GM21576 (cell line): ENCODE measurements around the gene LEF1.

Experiments
- ATAC-seq: cut with Tn5 transposase; IDR thresholded peaks from one replicate; pipeline ENCODE4 v1.9.1; 2021; ENCODE audit warnings: mild to moderate bottlenecking, moderate library complexity; ENCODE audit not compliant: unreplicated experiment

LEF1 gene

GRCh38 chr4:108114503-108114902 is 54.2 kb downstream of the LEF1 start:
- no peak for ATAC-seq

DNA sequence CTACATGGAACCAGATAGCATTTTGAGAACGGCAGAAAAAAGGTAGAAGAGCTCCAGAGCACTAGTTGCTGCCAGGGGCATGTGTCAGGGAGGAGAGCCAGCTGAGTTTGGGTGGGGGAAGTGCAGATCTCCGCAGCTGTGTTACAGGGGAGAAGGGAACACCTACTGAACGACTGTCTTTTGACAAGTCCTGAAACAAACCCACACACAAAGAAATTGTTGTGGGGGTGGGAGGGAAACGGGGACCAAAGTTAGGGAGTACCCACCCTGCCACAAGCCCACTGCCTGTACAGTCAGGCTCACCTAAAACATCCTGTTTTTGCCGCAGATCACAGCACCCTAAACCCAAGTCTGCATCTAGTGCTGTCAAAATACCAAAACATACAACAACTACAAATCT is 55.5 kb downstream of the LEF1 start:
- ATAC-seq: no peak

DNA sequence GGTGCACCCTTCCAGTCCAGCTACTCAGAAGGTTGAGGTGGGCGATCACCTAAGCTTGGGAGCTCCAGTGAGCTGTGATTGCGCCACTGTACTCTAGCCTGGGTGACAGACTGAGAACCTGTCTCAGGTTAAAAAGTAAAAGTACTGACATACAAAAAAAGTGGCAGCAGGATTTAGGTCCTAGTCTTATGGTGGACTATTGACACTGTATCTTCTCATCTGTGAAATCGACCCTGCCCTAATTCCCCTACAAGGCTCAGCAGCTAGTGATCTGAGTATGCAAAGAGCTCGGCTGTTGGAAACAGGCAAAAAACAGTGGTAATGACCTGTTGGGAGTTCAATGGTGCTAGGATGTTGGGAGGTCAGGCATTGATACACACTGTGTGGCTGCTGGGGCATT is 57.0 kb downstream of the LEF1 start:
- ATAC-seq: no peak

DNA sequence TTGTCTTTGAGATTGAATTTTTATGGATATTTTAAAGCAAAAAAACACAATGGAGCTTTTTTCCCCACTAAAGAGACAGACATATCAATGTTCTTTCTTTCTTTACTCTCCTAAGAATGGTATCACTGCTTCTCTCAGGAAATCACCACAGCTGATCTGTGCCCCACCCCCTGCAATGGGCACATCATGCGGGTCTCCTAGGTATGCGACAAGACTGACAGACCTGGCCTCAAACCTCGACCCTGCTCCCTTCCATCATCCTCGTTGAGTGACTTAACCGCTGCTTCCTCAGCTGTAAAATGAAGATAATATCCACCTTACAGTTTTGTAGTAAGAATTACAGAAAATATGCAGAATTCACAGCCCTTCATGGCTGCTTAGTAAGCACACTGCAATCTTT is 58.3 kb downstream of the LEF1 start:
- peak; percentile 13 for ATAC-seq

DNA sequence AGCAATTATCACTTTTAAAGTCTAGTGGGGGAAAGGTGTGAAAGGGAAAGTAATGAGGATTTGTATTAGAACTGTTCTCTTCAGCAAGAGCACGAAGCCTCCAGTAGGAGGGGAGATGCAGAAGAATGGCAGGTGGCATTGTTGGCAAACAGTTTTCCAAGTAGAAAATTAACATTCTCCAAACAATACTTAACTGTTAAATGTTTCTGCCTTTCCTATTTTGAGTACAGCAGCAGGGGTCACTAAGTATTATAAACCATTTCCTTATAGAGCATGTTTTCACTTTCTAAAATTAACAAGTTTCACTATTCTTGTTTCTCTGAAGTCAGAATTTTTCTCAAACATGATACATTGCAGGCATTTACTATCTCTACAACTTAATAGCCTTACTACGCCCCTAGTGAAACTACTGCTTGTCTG is 58.7 kb downstream of the LEF1 start:
- ATAC-seq: peak; percentile 89

DNA sequence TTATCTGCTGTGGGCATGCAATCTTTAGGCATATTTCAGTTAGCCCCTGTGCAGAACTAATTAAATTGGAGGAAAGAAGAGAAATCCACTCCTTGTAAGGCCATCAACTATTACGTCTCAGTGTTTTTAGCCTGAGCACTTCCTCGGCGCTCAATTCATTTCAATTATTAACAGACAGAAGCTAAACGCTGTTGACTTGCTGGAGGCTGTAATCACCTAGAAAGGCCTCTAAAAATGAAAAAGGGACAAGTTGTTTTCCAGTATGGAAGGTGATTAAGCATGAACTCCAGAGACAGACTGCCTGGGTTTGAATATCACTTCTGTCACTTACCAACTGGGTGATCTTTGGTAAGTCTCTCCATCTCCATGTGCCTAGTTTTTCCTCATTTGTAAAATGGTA is 59.6 kb downstream of the LEF1 start:
- ATAC-seq: no peak

DNA sequence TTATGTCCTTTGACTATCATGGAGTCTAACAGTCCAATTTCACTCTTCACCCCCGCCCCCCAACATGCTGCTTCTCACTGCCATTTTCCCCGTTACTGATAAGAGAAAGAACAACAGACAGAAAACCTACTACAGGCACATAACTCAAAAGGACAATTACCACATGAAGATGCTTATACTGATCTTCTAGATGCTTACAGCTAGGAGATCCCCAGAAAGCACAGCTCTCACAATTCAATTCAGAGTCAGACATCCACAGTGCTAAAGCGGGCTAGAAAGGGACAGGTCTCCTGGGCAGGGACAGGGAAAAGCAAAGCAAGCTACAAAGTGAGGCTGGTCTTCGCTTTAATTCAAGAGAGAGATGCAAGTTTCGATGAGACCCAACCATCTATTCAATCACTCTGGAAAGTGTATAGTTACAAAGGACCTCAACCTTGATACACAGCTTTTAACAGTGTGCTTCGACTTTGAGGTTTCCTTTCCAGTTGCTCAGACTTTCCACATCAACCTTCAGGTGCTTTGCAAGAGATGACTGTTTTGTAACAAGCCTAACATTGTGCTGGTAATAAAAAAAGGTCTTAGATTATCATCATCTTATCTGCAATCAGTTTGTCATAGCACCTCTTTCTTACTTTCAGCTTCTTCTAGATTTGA is 60.9 kb downstream of the LEF1 start:
- no peak for ATAC-seq

DNA sequence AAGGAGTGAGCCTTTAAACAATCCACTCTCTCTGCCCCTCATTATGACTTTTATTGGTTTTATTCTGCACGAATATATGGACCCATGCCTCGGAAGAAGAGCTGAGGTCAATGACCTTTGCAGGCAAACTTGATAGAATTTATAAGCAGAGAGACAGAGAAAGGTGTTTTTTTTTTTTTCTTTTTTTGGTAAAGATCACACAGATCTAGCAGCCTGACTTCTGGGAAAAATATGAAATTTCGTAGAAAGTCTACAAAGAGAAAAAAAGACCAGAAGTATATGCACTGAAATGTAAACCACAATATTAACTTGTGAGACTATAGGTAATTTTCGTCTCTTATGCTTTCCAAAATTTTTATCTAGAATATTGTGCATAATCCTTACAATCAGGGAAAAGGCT is 61.6 kb downstream of the LEF1 start:
- ATAC-seq: no peak

DNA sequence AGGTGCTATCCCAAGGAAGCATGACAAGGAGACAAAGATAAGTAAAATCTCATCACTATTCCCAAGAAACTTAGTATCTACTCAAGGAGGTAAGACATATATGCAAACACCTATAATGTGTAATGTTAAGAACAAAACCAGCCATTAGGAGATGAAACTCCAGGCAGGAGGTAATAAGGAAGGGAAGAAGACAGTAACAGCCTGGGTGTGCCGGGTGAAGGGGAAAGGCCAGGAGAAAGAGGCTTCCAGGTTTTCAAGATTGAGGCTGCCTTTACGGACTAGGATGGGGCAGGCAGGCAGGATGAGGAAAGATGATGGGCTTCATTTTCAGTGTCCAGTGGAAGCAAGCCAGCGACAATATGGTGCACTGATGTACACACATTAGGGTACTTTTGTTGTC is 62.5 kb downstream of the LEF1 start:
- no peak for ATAC-seq

GRCh38 chr4:108103099-108103862 is 65.5 kb downstream of the LEF1 start:
- no peak for ATAC-seq

DNA sequence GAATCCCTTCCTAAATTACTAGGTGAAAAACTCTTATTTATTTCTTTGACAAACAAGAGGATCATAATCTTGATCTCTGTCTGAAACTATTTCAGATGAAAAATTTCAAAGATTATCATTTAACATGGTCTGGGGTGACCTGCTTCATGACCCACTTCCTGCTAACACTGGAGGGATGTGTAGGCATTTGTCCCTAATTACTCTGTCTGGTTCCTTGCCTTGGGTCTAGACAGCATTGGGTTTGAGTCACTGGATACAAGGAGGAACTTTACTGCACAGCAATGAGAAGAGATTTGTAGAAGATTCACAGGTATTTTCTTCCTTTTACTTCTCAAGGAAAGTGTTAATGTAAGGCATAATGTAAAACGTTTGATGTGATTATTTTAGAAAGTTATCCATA is 67.9 kb downstream of the LEF1 start:
- ATAC-seq: no peak

DNA sequence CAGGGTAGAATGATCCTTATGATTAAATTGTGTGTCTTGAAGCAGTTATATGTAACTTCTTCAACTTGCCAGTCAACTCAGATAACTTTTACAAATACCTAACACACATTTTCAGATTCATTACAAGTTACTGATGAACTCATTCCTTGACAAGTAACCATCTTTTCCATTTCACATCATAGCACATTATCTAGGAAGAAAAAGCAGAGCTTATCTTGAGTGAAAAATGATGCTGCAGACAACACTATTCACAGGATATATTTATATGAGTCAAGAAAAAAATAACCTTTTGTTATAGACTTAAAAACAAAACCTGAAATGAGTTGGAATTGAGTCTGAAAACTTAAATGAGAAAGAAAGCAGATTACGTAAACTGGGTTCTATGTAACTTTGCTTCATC is 68.9 kb downstream of the LEF1 start:
- ATAC-seq: no peak

DNA sequence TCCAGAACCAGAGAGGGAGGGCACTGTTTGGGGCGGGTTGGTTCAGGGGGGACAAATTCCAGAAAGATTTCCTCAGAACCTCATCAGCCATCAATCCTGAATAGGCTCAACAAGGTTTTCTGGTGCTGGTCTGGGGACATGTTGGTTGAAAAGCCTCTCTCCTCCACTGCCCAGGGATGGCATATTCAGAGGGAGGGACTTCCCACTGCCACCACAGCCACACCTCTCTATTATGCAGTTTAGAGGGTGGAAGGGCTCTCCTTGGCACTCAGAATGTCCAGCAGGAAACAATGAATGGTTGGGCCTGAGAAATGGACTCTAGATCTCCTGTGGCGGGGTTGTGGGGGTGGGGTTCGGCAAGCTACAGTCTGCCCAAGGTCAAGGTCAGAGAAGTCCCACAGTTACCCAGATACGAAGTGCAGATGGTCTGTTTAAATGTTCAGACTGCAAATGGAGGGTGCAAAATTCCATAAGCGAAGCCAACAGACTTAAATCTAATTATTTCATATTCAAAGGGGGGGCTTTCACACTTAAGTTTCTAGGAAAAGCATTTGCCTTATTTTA is 70.7 kb downstream of the LEF1 start:
- ATAC-seq: no peak

GRCh38 chr4:108094923-108095482 is 73.7 kb downstream of the LEF1 start:
- ATAC-seq: no peak

DNA sequence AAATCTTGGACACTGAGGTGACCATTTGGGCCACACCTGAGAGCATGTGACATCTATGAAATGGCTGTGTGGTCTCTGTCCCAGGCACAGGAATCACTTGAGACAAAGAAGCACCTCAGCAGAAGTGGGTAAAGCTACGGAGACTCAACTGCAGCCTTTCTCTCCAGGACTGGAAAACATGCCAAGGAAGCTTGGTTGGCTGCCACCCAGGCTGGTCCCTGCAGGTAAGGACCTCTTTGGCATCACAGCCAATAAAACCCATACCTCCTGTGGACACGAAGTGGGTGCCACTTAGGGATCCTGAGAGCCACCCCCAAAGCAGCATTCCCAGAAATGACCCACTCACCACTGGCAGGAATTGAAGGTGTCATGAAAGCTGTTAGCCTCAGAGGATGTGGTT is 74.6 kb downstream of the LEF1 start:
- ATAC-seq: no peak

GRCh38 chr4:108092288-108092687 is 76.4 kb downstream of the LEF1 start:
- no peak for ATAC-seq

DNA sequence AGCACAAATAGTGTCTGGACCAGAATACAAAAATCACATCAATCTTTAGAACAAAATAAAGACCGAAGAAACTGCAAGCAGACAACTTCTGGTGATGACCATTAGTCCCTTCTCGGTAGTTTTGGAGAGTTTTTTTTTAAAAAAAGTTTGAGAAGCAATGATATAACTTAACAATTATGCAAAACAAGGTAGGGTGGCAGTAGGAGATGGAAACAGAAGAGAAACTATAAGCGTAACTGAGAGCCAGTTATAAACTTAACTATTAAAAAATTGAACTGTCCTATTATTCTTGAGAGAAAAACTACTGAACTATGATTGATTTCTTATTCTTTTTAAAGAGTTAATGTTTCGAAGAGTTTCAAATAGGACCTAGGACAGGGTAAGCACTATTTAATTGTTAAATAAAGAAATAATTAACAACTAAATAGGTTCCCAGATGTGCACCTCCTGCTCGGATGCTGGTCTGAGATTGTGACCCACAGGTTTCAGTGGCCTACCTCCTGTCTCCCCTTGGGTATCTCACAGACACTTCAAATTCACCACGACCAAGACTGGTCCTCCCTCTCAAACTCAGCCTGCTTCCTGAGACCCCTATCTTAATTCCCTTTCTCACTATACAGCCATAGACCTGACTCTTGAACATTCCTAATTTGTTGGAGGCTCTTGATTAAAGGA is 81.3 kb downstream of the LEF1 start:
- ATAC-seq: no peak

- ATAC-seq: no peak
These were observed 87.5 kb downstream of the LEF1 start for GRCh38 chr4:108081256-108081655.

- ATAC-seq: no peak
These were observed 88.0 kb downstream of the LEF1 start for GRCh38 chr4:108080747-108081146.

DNA sequence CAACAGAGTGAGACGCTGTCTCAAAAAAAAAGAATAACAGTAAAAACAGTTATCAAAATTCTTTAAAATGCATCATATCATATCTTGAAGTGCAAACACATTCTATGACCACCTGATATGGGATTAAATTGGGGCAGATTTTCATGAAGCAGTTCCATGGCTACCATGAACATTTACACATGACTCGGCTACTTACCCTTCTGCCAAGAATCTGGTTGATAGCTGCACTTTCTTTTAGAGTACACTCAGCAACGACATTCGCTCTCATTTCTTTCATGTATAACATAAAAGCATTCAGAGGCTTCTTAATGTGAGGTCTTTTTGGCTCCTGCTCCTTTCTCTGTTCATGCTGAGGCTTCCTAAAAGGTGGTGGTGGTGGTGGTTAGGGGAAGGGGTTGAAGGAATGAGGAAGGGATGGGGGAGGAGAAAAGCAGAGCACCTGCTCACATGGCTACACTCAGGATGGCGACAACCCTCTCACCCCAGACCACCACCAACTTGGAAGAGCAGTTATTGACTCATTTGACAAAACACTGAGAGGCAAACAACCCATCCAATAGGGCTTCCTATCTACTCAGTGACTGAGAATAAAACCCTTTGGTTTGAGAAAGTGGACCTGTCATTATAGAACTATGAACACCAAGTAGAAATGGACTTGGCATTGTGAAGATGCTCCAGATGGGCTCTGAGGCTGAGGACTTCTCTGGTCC is 90.6 kb downstream of the LEF1 start:
- ATAC-seq: no peak

DNA sequence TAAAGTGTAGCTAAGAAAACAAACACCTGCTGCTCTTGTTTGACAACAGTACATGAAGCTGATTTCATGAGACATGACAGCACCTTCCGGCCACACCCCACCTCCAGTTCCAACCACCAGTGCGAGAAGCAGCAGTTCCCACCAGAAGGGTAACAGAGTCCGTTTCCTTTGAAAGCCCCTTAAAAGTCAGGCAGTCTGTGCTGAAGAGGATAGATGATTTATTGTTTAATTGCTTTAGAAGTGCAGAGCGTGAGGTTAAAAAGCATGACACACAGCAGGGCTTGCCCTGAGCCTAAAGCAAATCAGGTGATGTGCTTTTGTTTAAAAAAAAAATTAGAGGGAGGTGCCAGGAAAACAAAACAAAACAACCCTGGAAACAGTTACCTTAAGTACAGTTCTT is 96.4 kb downstream of the LEF1 start:
- peak; percentile 61 for ATAC-seq
